GM19239 (cell line): ENCODE data around the gene MDC1.
"Not testable (repeated sequence)": the region's sequence is repeated elsewhere in the genome, so short reads cannot be mapped to it uniquely, and the experiment has no call there.

Experiments
- DNase-seq: peaks from one replicate; pipeline ENCODE4 v3.0.0; 2011; ENCODE audit warnings: low spot score; ENCODE audit not compliant: insufficient read length
- FAIRE-seq: peaks from 2 replicates; lab custom pipeline; 2011; peaks lifted over from hg19 to GRCh38; lab: Jason Lieb, UNC

The MDC1 gene

DNA sequence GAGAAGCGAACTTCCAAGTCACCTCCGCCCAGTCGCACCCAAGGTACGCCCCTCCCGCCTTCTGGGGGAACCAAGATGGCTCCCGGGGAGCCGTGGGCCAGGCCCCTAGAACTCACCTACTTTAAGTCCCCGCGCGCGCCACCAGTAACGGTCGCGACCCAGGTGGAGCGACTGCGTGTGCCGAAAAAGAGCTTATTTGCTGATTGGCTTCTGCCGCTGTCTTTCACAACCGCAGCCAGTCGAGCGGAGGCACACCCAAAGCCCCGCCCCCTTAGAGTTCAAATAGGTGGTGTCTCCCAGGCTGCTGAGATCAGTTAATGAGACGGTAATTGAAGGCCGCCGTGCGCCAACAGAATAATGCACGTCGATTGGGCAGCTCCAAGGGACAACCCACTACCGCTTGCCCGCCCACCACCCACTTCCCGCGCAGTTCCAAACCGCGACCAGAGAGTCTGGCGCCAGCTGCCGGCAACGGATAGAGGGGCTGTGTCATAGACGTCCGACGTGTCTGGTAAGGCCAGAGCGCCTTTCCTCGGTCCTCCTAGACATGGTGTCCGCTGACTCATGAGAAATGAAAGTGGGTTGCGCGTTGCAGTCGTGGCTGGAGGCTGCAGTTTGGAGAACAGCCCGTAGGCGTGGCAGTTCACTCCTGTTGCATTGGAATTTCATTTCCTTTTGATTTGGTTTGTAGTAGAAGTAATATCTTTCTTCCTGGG, at the start of gene MDC1:
Gene MDC1, minus strand, starts transcription at position 153 of the 716 bp plus-strand sequence. CDS start 2,106 bp downstream, outside the sequence.
- DNase-seq (peak; percentile 76), FAIRE-seq (peak; percentile 99)

DNA sequence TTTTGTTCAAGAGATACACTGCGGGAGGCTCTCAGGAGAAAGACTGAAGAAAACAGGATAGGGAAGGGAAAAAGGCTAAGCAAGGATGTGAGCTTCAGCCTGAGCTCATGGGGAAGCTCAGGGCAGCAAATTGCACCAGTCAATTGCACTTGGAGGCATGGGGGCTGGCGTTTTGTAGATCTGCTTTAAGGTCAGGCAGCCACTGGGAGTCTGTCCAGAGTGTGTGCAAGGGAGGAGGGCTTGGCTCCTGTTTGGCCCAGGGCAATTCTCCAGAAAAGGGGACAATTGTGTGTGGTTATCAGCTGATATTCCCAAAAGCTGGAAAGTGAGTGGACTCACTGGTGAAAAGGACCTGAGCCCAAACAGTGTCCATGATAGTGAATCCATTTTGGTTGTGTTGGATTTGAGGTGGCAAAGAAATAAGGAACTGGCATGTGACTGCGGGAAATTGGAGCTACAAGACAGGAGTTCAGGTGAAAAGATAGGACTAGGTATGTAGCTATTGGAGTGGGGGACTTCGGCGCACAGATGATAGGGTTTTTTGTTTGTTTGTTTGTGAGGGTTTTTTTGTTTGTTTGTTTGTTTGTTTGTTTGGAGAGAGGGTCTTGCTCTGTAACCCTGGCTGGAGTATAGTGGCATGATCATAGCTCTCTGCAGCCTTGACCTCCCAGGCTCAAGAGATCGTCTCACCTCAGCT, 49.5 kb upstream of the MDC1 start:
- no peak for FAIRE-seq
- DNase-seq: no peak

GRCh38 chr6:30765495-30765894, 48.4 kb upstream of the MDC1 start:
- FAIRE-seq, DNase-seq: not testable (repeated sequence)

- not testable (repeated sequence) for FAIRE-seq, DNase-seq
Measured at GRCh38 chr6:30764490-30765043, 47.5 kb upstream of the MDC1 start.

DNA sequence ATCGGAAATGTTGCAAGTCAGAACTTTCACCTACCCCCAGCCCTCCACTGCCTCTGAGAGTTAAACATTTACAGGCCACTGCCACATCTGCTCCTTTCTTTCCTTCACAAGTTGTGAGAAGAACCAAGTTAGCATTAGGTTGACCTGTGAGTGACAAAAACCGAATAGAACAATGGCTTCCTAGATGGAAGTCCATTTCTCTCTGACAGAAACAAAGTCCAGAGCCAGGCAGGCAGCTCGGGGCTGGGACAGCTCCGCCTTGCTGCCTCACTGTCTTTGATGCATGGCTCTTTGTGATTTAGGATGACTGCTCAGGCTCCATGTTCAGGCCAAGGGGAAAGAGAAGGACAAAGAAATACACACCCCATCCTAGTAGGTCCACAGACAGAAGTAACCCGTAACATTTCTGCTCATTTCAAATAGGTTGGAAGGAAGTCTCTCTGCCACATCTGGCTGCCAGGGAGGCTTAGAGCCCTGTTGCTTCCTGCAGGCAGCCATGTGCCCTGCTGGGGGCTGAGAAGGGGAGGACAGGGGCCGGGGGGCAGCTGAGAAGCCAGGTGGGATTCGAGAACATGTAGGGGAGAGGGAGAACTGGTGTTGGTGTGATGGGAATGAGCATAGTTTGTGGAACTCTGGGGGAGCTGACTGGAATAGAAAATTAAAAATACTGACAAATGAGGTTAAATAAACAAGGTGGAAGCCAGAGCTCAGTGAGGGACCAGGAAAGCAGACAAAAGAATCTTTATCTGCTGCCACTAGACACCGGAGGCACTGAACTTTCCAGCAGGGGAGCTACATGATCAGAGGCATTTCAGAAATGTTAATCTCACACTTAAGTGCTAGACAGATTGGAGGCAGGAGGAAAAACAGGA, 46.8 kb upstream of the MDC1 start:
- FAIRE-seq (peak; percentile 92), DNase-seq (no peak)

DNA sequence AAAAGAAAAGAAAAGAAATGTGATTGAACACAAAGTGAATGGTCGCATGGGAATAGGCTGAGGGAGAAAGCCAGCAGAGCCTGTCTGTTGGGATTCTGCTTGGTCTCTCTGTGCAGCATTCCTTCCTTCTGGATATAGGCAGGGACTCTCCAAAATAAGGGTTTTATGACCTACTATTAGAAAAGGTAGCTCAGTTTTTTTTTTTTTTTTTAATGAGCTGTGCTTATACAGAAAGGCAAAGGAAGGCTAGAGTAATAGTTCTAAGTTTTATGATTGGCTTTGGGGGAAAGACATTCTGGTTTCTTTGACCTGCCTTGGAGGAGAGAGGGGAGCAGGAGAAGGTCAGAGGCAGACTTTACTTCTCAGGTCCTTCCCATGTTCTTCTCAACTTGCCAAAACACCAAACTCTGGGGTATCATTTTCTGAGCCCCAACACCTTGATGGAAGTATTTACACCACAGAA, 46.1 kb upstream of the MDC1 start:
- FAIRE-seq: no peak

GRCh38 chr6:30761791-30762429, 44.8 kb upstream of the MDC1 start:
- FAIRE-seq (no peak), DNase-seq (no peak)

More for the DNA sequence above, 46.1 kb upstream of the MDC1 start:
- no peak for DNase-seq

GRCh38 chr6:30760549-30760948, 43.5 kb upstream of the MDC1 start:
- FAIRE-seq: no peak
- no peak for DNase-seq

- DNase-seq: no peak
- no peak for FAIRE-seq
Measured at GRCh38 chr6:30759575-30760239, 42.6 kb upstream of the MDC1 start.

DNA sequence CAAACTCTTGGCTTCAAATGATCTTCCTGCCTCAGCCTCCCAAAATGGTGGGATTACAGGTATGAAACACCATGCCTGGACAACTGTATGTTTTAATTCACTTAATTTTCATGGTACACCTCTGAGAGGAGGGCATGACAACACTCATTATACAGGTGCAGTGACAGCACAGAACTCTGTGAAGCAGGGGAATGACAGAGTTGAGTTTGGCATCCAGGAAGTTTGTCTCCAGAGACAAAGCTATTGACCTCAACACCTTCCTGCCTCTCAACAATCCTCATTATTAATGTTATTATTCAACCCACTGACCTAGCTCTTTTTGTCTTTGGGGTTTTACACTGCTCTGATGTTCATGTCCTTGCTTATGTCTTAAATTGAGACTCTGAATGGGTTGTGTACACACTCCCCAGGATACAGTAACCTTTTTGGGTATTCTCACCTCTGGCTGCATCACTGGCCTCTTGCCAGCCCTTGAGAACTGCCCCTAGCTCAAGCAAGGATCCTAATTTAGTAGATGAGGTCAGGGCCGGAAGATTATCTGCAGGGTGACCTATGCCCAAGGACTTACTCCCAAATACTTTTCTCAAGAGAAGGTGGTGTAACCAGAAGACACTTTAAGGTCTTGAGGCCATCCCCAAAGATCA, 40.3 kb upstream of the MDC1 start:
- no peak for DNase-seq

GRCh38 chr6:30756405-30757003, 39.4 kb upstream of the MDC1 start:
- DNase-seq, FAIRE-seq: not testable (repeated sequence)

More for the DNA sequence above, 40.3 kb upstream of the MDC1 start:
- FAIRE-seq: no peak

DNA sequence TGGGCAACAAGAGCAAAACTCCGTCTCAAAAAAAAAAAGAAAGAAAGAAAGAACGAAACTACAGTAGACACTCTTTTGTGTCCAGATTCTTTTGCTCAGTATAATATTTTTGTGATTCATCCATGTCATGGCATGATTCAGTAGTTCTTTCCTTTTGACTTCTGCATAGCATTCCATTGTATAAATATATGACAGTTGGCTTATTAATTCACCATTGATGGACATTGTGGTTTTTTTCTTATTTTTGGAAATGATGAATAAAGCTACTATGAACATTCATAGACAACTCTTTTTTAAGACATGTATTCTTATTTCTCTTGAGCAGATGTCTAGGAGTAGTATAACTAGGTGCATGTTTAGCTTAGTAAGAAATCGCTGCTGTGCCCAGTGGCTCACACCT, 37.5 kb upstream of the MDC1 start:
- DNase-seq (no peak), FAIRE-seq (no peak)

- FAIRE-seq (no peak), DNase-seq (no peak)
Measured at GRCh38 chr6:30752157-30752927, 35.3 kb upstream of the MDC1 start.

DNA sequence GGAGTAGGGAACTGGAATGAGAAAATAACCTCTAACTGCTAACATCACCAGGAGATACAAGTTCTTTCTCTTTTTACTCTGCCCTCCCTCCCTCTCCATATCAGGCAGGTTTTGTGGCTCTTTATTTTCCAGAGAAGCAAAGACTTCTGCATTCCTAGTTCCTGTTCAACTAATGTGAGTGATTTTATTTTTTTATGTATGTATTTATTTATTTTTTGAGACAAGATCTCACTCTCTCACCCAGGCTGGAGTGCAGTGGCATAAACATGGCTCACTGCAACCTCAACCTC, 33.2 kb upstream of the MDC1 start:
- DNase-seq (no peak), FAIRE-seq (no peak)

DNA sequence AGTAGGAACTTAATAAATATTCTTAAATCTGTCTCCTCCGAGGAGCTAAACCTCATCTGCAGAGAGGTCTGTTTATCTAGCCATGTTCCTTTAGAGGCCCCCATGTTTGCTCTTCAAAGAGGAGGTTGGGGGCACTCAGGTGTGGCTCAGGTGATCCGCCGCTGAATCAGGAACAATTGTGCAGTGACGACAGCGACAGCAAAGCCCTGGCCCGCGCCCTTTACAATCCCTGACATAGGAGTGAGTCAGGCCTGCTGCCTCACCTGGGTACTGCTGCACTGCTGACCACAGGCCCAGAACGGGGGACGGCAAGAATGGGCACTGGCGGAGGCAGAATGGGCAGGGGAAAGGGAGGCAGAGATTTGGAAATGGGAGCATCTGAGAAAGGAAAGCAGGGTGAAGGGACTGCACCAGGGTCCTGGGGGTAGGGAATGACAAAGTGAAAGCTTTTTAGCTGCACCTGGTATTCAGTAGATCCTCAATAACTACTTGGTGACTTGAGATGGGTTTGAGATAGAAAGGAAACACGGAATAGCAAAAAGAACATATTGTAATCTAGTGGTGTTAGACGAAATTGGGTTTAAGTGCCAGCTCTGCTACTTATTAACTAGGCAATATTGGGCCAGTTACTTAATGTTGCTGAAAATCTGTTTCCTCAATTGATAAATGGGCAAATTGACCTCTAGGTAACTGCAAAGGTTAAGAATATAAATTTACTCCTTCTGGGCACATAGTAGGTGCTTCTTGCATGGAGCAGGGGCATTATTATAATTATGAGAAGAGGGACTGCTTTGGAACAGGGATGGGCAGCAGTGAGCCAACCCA, 32.7 kb upstream of the MDC1 start:
- DNase-seq (no peak), FAIRE-seq (no peak)

DNA sequence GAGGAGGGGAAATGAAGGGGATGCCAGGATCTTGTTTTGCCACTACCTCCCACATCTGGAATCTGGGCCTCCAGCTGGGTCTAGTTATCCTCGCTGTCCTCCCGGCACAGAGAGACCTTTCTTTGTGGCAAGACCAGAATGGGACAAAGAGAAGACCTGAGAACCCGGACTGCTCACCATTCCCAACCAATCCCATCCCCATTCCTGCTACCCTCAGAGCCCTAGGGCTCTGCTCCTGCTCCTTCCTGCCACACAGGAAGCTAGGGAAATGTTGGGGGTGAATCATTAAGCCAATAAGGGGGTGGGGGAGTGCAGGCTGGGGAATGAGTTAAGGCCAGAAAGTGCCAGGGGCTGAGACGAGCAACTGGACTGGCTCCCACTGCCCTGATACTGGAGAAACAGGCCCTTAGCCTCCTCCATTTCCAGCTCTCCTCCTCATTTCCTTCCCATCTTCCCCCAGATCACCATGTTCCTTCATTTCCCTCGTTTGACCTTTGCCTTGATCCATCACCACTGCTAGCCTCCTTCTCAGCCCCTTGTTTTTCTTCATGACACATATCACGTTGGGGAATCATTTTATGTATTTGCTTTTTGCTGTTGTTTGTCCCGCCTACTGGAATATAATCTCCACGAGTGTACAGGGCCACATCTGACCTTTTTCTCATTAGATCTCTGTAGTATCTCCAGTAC, 31.9 kb upstream of the MDC1 start:
- FAIRE-seq (no peak), DNase-seq (no peak)
